ENCODE results near the gene LDB1. TPM values are rescaled to one million over a fixed set of nuclear protein-coding genes. Genes with fewer than 3 reads are reported as not detected.
A peak's percentile ranks its signal among the peaks of the same experiment; 100 is the strongest.

LDB1 gene
- total RNA-seq, 2 experiments from 2014 or later: 50.8 to 60.9 TPM

- H3K79me2 ChIP-seq (ENCODE audit: insufficient read depth, low read depth, low read length): peaks cover 7% of the 10 kb centered on the region; the same call in 1 of the 2 replicates
- peaks cover 17% of the 10 kb centered on the region for H3K4me1 ChIP-seq (ENCODE audit: insufficient read depth, low read length, poor library complexity, severe bottlenecking)
- peak overlapping the region; percentile 91 for H2AFZ ChIP-seq (ENCODE audit: low read length)
- ChIA-PET CTCF (ENCODE audit: unreplicated experiment) (no interaction called here), POLR2A (interaction anchor here (0.6 kb wide), 1 partner anchor 9 kb away, joined by 4 read pairs; no protein-coding TSS in a partner anchor)
- intact Hi-C loops (cut with micrococcal nuclease; ENCODE audit: unreplicated experiment): loop anchor here (1.0 to 2.0 kb wide), 2 partner anchors 9 to 49 kb away; partner anchors contain the start of gene ARMH3
- H3K27ac ChIP-seq (ENCODE audit: low read depth, low read length, poor library complexity, severe bottlenecking): peak overlapping the region; percentile 36
- no TSS peak for BruUV-seq (replicated peaks)
- peak overlapping the region; percentile 85 for H3K4me2 ChIP-seq (ENCODE audit: low read length)
- TF ChIP-seq CTCF (conservative IDR thresholded peaks at IDR 0.05; ENCODE audit: low read length) (0 out of 2 replicates have a peak, but pooled peaks have one; percentile 12), EZH2phosphoT487 (IDR thresholded peaks at IDR 0.05; ENCODE audit: borderline replicate concordance, low read depth, low read length) (no peak)
- H3K9me2 ChIP-seq (ENCODE audit: insufficient read depth, low read length): no peaks in the 10 kb centered on the region
- no peaks in the 10 kb centered on the region for H3K9me3 ChIP-seq (ENCODE audit: low read length)
- DNase-seq (ENCODE audit: low spot score): peak; percentile 48
- peak overlapping the region; percentile 100 for H3K4me3 ChIP-seq (ENCODE audit: low read depth, low read length, poor library complexity, severe bottlenecking)
- H4K20me1 ChIP-seq (ENCODE audit: insufficient read depth, low read length): no peaks in the 10 kb centered on the region; the same call in 1 of the 2 replicates
- H3K36me3 ChIP-seq (ENCODE audit: insufficient read depth, low read length): peaks cover 20% of the 10 kb centered on the region; the same call in 1 of the 2 replicates
Observed at GRCh38 chr10:102065561-102066398, 54.4 kb downstream of the LDB1 start.

- Histone ChIP-seq H3K36me3 (ENCODE audit: insufficient read depth, low read length) (peaks cover 20% of the 10 kb centered on the region; the same call in 1 of the 2 replicates), H3K4me2 (ENCODE audit: low read length) (peak within 1 kb of the TSS; percentile 85), H2AFZ (ENCODE audit: low read length) (peak within 1 kb of the TSS; percentile 91), H3K79me2 (ENCODE audit: insufficient read depth, low read depth, low read length) (peaks cover 7% of the 10 kb centered on the region; the same call in 1 of the 2 replicates), H4K20me1 (ENCODE audit: insufficient read depth, low read length) (no peaks in the 10 kb centered on the region; the same call in 1 of the 2 replicates), H3K9me3 (ENCODE audit: low read length) (no peaks in the 10 kb centered on the region), H3K4me3 (ENCODE audit: low read depth, low read length, poor library complexity, severe bottlenecking) (peak within 1 kb of the TSS; percentile 100), H3K9me2 (ENCODE audit: insufficient read depth, low read length) (no peaks in the 10 kb centered on the region), H3K4me1 (ENCODE audit: insufficient read depth, low read length, poor library complexity, severe bottlenecking) (peaks cover 17% of the 10 kb centered on the region), H3K27ac (ENCODE audit: low read depth, low read length, poor library complexity, severe bottlenecking) (peak within 1 kb of the TSS; percentile 36)
- DNase-seq (ENCODE audit: low spot score): peak; percentile 92
- intact Hi-C loops (cut with micrococcal nuclease; ENCODE audit: unreplicated experiment): loop anchor here (1.0 to 2.0 kb wide), 2 partner anchors 9 to 50 kb away; partner anchors contain the start of gene ARMH3
- CTCF ChIA-PET (ENCODE audit: unreplicated experiment): no interaction called here
- POLR2A ChIA-PET: interaction anchor here (0.6 kb wide), 1 partner anchor 10 kb away, joined by 4 read pairs; no protein-coding TSS in a partner anchor
- BruUV-seq (replicated peaks): no TSS peak
- TF ChIP-seq EZH2phosphoT487 (IDR thresholded peaks at IDR 0.05; ENCODE audit: borderline replicate concordance, low read depth, low read length): no peak
- TF ChIP-seq CTCF (conservative IDR thresholded peaks at IDR 0.05; ENCODE audit: low read length): peak; percentile 65
Observed at GRCh38 chr10:102064868-102065560, 55.2 kb downstream of the LDB1 start, which contains the start of gene HPS6. HPS6 (plus strand) TSS chr10:102065349; CDS start chr10:102065475, 126 bp downstream.

All from OCI-LY7 (cell line).